Vagina (tissue), 2 donors: ENCODE data around the gene OGDH.

ENCODE experiments used
- POLR2A ChIP-seq, 2 donors: fragments of 450-650 bp; IDR thresholded peaks; one replicate each; pipeline ENCODE4 v1.6.1; 2017; ENCODE audit warnings: antibody characterized with exemption in 2 of 2, mild to moderate bottlenecking in 2 of 2, moderate library complexity in 2 of 2
- POLR2AphosphoS5 ChIP-seq, 2 donors: sonication (generic); formaldehyde crosslinking; IDR thresholded peaks; one replicate each; pipeline ENCODE4 v1.9.0; 2017; ENCODE audit warnings: antibody characterized with exemption in 2 of 2, mild to moderate bottlenecking in 2 of 2, low read depth in 1 of 2; ENCODE audit not compliant: insufficient read depth in 1 of 2
- TF ChIP-seq, protein P1 (sequence below), 3 experiments: fragments of 450-650 bp in 2 of 3; fragments of 200-600 bp in 1 of 3; sonication (generic) in 1 of 3; IDR thresholded peaks; one replicate each; pipeline ENCODE4 v1.5.1; 2017 to 2019; ENCODE audit warnings: antibody characterized with exemption in 3 of 3, mild to moderate bottlenecking in 2 of 3, moderate library complexity in 2 of 3

DNA sequence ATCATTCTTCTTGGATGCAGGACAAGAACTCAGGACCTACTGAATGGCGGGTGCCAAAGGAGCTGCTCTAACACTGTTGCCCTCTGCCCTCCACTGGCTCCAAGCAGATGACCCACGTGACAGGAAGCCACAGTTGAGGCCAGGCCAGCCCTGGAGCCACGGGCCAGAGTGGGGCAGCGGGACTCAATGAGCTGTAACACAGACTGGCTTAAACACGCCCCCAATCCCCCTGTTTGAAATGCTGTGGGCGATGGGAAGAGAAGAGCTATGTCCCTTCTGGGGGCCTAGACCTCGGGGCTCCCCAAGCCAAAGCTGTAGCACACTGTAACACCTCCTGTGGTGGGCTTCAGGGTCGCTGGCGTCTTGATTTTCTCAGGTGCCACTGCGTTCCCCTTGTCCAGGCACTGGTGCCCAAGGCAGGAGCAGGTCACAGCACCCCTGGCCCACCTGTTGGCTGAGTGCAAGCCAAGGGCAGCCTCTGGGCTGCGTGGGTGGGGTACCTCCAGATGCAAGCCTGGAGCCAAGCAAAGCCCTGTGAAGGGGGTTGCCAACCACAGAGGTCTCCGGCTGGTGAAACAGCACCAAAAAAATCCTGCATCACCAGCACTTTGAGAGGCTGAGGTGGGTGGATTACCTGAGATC is 123.6 kb downstream of the OGDH start:
- TF ChIP-seq, protein P1, sequence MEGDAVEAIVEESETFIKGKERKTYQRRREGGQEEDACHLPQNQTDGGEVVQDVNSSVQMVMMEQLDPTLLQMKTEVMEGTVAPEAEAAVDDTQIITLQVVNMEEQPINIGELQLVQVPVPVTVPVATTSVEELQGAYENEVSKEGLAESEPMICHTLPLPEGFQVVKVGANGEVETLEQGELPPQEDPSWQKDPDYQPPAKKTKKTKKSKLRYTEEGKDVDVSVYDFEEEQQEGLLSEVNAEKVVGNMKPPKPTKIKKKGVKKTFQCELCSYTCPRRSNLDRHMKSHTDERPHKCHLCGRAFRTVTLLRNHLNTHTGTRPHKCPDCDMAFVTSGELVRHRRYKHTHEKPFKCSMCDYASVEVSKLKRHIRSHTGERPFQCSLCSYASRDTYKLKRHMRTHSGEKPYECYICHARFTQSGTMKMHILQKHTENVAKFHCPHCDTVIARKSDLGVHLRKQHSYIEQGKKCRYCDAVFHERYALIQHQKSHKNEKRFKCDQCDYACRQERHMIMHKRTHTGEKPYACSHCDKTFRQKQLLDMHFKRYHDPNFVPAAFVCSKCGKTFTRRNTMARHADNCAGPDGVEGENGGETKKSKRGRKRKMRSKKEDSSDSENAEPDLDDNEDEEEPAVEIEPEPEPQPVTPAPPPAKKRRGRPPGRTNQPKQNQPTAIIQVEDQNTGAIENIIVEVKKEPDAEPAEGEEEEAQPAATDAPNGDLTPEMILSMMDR (IDR thresholded peaks at IDR 0.05) = no peak
- TF ChIP-seq POLR2AphosphoS5 (IDR thresholded peaks at IDR 0.05; ENCODE audit: insufficient read depth in 1 of 2, low read depth in 1 of 2) = no peak
- TF ChIP-seq POLR2A (IDR thresholded peaks at IDR 0.05) = no peak
